Kidney epithelial cell (primary cell): ENCODE results near the gene ESYT3. TPM values are rescaled to one million over a fixed set of nuclear protein-coding genes. Genes with fewer than 3 reads are reported as not detected.

ENCODE experiments used
- DNase-seq: peaks from one replicate; pipeline ENCODE4 v3.0.0-alpha.2; 2010; ENCODE audit warnings: low read depth
- H3K27me3 ChIP-seq: 2 replicates; pipeline ENCODE4 v1.6.0; 2011; ENCODE audit warnings: low read length; ENCODE audit not compliant: control insufficient read depth, insufficient read depth
- H3K36me3 ChIP-seq: 2 replicates; pipeline ENCODE4 v1.5.1; 2011; ENCODE audit warnings: low read length; ENCODE audit not compliant: control insufficient read depth, insufficient read depth
- H3K4me3 ChIP-seq: 2 replicates; pipeline ENCODE4 v1.5.1; 2011; ENCODE audit warnings: low read depth, mild to moderate bottlenecking, control low read depth, low read length
- CTCF ChIP-seq: IDR thresholded peaks from 2 replicates; pipeline ENCODE4 v1.5.1; 2011; ENCODE audit warnings: mild to moderate bottlenecking, moderate library complexity, low read length, control low read depth, inconsistent platforms; ENCODE audit not compliant: insufficient read depth, poor library complexity, severe bottlenecking
- total RNA-seq: library from RNA; depleted of rRNA; stranded (reverse); fragments of >200 nt; gene quantifications from 2 replicates; pipeline ENCODE4 v1.2.3, GENCODE V29; 2015

Gene ESYT3
- total RNA-seq, 1 donor from 2014 or later = 1.9 TPM

DNA sequence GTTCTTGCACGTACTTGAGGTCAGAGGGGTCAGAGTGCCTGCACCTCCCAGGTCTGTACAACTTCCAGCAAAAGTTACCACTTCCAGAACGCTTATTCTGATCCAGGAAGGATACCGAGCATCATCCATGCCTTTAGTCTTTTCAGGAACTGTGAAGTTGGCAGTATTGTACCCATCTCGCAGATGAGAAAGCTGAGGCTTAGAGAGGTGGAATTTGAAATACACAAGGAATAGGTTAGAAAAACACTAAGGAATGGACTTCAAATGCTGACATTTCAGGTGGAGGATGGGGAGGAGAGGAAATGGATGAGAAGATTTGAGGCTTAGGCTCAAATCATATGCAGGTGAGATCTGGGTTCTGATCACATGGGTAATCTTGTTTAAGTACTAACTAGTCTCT lies 11.2 kb downstream of the ESYT3 start:
- Histone ChIP-seq H3K4me3 (no peak overlapping the region), H3K27me3 (no peaks in the 10 kb centered on the region), H3K36me3 (no peaks in the 10 kb centered on the region)
- no peak for TF ChIP-seq CTCF
- DNase-seq = no peak

DNA sequence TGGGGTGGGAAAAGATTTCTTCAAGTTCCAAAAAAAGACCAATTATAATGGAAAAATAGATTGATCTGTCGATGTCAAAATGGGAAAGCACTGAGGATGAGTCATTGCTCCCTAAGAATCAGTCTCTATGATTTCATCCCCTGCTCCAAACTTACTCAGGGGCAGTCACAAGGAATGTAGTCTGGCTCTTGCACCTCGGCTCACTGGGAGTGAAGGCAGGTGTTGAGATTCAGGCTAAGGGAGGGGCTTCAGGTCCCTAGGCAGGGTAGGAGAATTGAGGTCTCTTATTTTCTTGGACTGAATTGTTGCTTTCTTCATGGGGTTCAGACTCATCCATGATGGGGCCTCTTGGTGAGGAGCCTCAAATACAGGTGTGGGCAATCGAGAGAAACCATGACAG lies 14.2 kb downstream of the ESYT3 start:
- no peak for DNase-seq
- H3K27me3 ChIP-seq = no peaks in the 10 kb centered on the region
- no peak overlapping the region for H3K4me3 ChIP-seq
- no peak for TF ChIP-seq CTCF
- H3K36me3 ChIP-seq = no peaks in the 10 kb centered on the region

DNA sequence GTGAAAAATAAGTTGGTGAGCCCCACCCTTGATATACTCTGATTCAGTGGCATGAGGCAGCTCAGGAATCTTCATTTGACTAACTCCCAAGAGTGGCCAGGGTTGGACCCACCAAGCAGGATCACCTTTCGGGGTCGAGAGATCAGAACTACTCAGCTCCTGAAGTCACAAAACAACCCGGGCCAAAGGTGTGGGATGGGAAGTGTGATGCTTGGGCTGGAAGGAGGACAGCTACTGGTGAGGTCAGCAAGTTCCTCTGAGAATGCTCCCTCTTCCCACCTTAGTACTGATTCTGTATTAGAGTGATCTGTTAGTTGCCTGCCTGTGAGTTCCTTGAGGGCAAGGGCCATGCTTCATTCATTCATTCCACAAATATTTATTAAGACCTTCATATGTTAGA lies 15.1 kb downstream of the ESYT3 start:
- H3K4me3 ChIP-seq = no peak overlapping the region
- no peak for TF ChIP-seq CTCF
- DNase-seq = no peak
- no peaks in the 10 kb centered on the region for H3K27me3 ChIP-seq
- no peaks in the 10 kb centered on the region for H3K36me3 ChIP-seq

- Histone ChIP-seq H3K4me3 (no peak overlapping the region), H3K36me3 (no peaks in the 10 kb centered on the region), H3K27me3 (no peaks in the 10 kb centered on the region)
- no peak for TF ChIP-seq CTCF
- no peak for DNase-seq
Measured at GRCh38 chr3:138450181-138450580, 15.8 kb downstream of the ESYT3 start.

GRCh38 chr3:138450704-138451424 lies 16.4 kb downstream of the ESYT3 start:
- Histone ChIP-seq H3K36me3 (no peaks in the 10 kb centered on the region), H3K4me3 (no peak overlapping the region), H3K27me3 (no peaks in the 10 kb centered on the region)
- no peak for DNase-seq
- TF ChIP-seq CTCF = no peak

GRCh38 chr3:138451595-138452162 lies 17.3 kb downstream of the ESYT3 start:
- no peaks in the 10 kb centered on the region for H3K36me3 ChIP-seq
- TF ChIP-seq CTCF = no peak
- H3K27me3 ChIP-seq = no peaks in the 10 kb centered on the region
- H3K4me3 ChIP-seq = no peak overlapping the region
- no peak for DNase-seq
